Cerebellar cortex (tissue), 1 donor: ENCODE results near the gene RNFT2.
A peak's percentile ranks its signal among the peaks of the same experiment; 100 is the strongest.
"Not testable (repeated sequence)": the region's sequence is repeated elsewhere in the genome, so short reads cannot be mapped to it uniquely, and the experiment has no call there.

Source experiments
- DNase-seq: peaks from one replicate; pipeline ENCODE4 v3.0.0-alpha.2; 2015; ENCODE audit warnings: low spot score

Gene RNFT2

DNA sequence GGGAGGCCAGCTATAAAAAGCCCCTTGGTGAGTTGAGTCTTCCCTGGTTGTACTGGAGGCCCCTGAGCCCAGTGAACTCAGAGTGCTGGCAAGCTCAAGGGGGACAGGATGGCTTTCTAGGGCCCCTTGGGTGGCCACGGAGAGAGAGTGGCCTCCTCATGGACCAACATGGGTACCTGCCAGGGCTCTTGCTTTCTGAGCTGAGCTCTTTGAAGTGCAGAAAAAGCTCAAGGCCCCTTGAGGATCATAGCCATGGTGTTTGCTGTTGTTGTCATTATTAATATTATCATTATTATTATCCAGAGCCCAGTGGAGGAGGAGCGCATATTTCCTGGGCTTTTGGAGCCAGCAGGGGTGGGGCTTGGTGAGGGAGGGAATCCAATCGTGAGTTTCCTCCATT lies 6.7 kb downstream of the RNFT2 start:
- no peak for DNase-seq

DNA sequence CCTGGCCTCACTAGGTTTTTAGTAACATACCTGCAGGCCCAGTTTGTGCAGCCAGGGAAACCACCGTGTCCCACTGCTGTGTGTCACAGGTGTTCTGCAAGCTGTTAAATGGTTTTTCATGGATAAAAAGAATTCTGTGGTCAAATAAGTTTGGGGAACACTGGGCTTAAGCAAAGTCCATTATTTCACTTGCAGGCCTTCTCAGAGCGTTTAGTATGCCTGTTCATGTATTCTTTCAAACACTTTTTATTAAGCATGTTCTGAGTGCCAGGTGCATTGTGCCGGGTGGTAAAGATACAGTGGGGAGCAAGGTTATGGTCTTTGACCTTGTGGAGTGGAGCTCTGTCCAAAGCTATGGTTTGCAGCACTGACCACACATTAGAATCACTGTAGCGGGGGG lies 7.4 kb downstream of the RNFT2 start:
- no peak for DNase-seq

DNA sequence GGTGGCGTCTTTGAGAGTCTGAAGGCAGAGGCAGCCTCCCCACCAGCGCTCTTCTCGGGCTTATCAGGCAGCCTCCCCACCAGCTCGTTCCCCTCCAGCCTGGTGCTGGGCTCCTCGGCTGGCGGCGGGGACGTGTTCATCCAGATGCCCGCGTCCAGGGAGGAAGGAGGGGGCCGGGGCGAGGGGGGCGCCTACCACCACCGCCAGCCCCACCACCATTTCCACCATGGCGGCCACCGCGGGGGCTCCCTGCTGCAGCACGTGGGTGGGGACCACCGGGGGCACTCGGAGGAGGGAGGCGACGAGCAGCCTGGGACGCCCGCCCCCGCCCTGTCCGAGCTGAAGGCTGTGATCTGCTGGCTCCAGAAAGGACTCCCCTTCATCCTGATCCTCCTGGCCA lies 11.8 kb downstream of the RNFT2 start:
- DNase-seq, result no peak

DNA sequence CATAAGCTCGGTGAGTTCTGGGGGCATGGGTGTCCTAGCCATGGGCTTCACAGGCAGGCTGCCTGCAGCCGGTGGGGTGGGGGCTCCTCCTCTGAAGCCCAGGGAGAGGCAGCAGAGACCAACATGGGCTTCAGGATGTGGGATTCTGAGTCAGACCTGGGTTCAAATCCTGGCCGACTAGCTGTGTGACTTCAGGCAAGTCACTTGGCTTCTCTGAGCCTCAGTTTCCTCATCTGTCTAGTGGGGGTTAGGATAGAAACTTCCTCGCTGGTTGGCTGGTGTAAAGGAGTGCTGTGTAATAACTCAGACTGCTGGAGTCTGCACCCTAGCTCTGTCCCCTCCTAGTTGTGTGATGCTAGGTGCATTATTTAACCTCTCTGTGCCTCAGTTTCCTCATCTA lies 12.2 kb downstream of the RNFT2 start:
- DNase-seq, result no peak

DNA sequence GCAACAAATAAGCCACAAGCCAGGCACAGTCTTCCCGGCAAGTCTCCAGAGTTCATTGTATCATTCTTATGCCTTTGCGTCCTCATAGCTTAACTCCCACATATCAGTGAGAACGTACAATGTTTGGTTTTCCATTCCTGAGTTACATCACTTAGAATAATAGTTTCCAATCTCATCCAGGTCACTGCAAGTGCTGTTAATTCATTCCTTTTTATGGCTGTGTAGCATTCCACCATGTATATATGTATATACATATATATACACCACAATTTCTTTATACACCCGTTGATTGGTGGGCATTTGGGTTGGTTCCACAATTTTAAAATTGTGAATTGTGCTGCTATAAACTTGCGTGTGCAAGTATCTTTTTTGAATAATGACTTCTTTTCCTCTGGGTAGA lies 16.0 kb downstream of the RNFT2 start:
- not testable (repeated sequence) for DNase-seq

DNA sequence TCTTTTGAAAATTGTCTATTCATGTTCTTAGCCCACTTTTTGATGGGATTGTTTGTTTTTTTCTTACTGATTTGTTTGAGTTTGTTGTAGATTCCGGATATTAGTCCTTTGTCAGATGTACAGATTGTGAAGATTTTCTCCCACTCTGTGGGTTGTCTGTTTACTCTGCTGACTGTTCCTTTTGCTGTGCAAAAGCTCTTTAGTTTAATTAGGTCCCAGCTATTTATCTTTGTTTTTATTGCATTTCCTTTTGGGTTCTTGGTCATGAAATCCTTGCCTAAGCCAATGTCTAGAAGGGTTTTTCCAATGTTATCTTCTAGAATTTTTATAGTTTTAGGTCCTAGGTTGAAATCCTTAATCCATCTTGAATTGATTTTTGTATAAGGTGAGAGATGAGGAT lies 16.7 kb downstream of the RNFT2 start:
- not testable (repeated sequence) for DNase-seq

DNA sequence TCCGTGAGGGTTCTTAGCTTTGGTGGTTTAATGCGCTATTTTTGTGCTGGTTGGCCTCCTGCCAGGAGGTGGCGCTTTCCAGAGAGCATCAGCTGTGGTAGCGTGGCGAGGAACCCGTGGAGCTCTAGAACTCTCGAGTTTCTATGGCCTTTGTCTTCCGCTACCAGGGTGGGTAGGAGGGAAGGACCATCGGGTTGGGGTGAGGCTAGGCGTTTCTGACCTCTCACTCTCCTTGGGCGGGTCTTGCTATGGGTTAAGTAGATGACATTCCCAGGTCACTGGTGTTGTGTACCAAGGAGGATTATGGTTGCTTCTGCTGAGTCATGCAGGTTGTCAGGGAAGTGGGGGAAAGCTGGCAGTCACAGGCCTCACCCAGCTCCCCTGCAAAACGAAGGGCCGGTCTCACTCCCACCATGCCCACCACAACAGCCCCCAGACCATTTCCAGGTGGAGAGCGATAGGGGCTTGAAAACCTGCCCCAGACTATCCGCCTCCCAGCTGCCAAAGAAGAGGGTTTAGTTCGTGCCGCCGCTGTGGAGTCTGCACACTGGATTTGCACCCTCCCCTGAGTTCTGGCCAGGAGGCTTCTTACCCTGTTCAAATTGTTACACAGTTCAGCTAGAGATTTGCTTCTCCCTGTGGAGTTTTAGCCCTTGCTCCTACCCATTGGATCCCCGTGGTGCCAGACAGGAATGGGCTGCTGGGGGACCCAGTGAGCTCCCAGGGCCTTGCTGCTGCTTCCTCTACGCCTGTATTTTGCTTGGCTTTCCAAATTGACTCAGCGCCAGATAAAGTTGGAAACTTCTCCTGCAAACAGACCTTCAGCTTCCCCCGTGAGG lies 21.9 kb downstream of the RNFT2 start:
- DNase-seq, result no peak

DNA sequence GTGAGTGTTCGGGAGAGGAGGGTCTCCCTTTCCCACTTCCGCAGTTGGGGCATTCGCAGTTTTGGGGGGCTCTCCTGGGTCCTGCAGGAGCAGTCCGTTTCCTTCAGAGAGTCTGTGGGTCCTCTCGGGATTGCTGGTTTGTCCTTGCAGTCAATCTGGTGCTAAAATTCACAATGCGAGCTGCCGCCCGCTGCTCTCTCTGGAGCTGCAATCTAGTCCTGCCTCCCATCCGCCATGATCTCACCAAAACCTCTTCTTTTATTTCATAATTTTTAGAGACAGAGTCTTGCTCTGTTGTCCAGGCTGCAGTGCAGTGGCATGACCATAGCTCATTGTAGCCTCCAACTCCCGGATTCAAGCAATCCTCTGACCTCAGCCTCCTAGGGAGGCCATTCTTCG lies 22.5 kb downstream of the RNFT2 start:
- DNase-seq, result no peak

DNA sequence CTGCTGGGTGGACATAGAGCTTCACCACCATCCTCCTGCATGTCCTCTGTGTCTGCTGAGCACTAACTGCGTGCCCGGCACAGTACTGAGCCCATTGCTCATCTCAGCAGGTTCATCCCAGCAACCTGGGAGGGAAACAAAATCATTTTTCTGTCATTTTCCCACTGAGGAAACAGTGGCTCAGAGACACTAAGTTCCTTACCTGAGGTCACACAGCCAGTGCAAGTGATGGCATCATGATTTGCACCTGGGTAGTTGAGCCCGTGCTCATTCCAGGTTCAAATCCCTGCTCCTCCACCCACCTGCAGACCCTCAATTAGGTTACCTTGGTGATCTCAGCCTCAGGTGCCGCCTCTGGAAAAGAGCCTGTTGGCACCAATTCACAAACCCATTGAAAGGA lies 23.4 kb downstream of the RNFT2 start:
- no peak for DNase-seq

DNA sequence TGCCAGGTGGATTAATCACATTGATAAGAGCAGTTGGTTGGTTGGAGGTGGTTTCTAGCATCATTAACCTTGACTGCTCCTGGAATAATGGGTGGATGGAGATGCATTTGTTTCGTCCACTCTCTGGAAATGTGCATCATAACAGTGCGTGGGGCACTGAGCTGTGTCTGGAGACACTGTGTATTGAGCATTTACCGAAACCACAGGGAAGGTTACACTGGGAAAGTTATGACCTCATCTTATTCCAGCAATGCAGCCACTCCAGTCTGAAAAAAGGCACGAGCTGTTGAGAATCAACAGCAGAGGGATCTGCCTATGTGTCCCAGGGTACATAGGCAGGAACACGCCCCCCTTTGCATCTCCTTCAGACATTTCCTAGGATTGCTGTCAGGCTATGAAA lies 27.2 kb downstream of the RNFT2 start:
- DNase-seq, result no peak

DNA sequence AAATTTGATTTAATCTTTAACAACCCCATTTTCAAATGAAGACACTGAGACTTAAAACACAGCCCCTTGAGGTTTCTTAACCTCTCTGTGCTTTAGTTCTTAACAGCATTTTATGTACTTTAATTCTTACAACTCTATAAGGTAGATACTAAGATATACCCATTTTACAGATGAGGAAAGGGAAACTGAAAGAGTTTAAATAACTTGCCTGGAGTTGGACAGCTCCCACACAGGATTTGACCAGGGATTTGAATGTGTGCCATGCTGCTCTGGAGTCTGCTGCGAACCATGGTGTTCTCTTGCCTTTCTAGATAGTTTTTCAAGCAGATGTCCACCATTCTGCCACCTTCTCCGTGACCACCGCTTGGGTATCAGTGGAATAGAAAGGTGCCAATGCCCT lies 28.2 kb downstream of the RNFT2 start:
- DNase-seq, result no peak

DNA sequence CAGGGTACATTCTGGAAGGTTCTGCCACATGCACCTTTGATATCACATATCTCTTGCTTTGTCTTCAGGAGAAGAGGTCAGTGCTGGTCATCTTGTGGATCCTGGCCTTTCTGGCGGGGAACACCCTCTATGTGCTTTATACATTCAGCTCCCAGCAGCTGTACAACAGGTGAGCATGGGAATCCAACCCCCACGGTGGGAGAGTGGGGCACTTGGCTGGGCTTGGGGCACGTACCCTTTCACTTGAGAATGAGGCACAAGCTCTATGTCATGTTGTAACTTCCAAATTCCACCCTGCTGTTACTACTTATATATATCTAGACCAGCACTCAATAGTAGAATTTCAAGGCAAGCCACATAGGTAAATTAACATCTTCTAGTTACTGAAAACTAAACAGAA lies 28.6 kb downstream of the RNFT2 start:
- DNase-seq, result no peak

DNA sequence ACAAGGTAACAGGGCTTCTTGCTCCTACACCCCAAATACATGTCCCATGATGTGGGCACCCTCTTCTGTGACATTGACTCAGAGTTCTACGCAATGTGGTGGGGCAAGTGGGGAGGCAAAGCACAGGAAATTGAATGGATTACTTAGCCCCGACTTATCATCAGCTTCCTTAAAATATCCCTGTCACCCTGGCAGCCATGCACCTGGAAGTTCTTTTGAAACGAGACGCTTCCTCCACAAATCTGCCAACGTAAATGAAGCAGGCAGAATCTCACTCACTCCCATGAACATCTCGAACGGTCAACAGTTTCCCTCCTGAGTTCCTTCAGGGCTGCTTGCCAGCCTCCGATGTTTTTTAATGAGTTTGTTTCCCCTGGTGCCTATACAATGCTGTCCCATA lies 33.5 kb downstream of the RNFT2 start:
- no peak for DNase-seq

DNA sequence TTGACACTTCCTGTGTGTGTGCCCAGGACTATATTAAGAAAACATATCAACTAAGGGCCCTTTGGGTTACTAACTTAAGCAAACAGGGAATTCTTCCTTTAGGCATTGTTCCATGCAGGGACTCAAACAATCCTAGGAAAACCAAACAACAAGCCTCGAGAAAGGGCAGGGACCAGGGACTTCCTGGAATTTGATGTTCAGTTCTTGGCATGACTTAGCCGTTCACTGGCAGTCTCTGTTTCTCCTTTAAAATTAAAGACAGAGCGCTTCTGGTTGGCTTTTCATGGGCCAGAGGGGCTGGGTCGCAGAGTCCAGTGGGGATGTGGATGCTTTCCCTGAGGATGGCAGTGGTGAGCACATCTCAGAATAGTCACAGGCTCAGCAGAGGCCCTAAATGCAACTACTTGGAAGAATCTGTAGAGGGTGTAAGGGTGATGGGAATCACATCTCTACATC lies 35.2 kb downstream of the RNFT2 start:
- peak; percentile 27 for DNase-seq

DNA sequence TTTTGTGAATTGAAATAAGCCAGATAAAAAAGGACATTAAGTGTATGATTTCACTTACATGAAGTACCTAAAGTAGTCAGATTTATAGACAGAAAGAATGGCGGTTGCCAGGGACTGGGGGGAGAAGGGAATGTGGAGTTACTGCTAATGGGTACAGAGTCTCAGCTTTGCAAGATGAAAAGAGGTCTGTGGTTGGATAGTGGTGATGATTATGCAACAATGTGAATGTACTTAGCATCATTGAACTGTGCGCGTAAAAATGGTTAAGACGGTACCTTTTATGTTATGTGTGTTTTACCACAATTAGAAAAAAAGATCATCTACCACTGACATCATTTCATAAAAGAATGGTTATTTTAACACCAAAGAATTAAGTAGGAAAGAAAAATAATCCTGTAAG lies 35.9 kb downstream of the RNFT2 start:
- DNase-seq, result no peak

DNA sequence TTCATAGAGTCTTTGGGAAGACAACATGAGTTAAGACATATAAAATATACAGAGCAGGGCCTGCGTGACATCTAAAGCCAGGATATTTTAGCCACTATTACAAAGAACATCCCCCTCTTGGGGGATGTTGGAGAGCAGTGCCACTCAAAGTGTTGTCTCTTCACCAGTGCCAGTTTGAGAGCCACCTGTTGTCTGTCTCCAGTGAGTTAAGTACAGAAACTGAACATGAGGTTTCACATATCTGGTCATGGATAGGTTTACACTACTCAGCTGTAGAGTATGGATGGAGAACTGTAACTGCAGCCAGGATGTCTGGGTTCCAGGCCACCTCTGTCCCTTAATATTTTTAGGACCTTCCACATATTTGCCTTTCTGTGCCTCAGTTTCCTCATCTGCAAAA lies 39.1 kb downstream of the RNFT2 start:
- no peak for DNase-seq

DNA sequence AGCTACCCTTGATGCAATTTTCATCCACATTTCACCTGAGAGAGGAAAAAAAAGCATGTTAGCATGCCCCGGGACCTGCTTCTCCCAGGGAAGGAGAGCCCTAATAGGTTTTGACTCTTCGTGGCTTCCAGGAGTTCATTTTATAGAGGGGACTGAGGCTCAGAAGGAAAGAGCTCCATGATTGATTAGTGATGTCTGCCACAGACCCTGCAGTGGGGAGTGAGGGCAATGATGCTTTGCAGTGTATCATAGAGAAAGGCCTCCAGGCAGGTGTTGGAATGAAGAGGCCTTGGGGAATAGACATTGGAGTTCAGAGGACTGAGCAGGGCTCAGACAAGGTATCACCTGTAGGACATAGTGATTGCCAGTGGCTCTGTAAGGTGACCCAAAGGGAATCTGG lies 41.5 kb downstream of the RNFT2 start:
- DNase-seq, result no peak

DNA sequence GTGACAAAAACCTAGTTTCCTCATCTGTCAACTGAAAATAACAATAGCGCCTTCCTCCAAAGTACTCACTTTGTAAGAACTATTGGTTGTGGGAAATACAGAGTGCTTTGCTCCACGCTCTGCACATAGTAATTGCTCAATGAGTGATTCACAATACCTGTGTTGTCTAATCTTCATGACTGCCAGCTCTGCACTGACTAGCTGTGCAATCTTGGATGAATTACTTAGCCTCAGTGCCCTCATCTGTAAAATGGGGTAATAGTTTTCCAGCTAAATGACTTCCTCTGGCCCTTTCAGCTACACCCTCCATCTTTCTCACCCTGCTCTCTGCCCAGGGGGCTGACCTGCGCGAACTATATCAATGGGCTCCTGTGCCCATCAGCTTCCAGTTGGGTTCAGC lies 42.8 kb downstream of the RNFT2 start:
- no peak for DNase-seq

DNA sequence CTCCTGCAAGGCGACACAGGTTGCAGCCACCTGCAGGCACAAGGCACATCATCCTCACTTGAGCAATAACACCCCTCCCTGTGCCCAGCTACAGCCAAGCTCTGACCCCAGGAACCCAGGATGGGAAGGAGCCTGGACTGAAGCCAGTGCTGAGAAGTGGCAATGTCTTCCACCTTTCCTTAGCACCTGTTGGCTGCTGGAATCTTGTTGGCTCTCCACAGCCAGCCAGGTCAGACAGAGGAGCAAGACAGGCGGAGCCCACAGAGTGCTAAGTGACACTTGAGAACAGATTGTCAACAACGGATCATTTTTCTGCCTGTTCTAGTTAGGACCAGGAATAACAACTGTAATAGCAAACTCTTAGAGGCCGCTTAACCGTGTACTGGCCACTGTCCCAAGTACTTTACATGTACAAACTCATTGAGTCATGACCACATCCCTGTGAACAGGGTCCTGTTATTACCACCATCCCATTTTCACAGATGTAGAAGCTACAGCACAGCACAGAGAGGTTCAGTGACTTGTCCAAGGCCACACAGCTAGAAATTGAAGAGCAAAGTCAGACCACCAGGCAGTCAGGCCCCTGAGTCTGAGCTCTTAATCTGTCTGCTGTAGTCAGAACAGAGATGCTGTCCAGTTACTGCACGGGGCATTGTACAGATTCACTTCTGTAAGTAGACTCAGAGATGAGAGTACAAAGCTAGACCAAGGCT lies 45.6 kb downstream of the RNFT2 start:
- DNase-seq, result no peak

DNA sequence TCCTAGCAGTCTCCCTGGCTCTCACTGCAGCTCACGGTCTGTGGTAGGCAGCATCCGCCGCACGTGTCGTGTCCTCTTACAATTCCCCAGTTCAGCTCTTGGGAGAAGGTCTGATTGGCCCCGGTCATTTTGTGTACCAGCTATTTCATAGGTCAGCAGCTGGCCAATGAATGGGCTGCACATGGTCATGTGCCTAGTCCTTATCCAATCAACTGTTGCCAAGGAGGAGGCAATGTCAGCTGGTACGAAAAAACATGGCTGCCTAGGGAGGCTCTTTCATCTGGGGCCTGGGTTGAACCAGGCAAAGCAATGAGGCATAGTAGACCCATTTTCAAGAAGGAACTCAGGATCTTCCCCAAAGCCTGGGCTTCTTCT lies 46.1 kb downstream of the RNFT2 start:
- no peak for DNase-seq

DNA sequence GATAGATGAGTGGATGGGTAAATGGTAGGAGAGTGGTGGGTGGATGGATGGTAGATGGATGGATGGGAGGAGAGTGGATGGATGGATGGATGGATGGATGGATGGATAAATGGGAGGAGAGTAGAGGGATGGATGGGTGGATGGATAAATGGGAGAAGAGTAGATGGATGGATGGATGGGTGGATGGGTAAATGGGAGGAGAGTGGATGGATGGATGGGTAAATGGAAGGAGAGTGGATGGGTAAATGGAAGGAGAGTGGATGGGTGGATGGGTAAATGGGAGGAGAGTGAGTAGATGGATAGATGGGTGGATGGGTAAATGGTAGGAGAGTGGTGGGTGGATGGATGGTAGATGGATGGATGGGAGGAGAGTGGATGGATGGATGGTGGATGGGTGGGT lies 51.4 kb downstream of the RNFT2 start:
- DNase-seq, result not testable (repeated sequence)

DNA sequence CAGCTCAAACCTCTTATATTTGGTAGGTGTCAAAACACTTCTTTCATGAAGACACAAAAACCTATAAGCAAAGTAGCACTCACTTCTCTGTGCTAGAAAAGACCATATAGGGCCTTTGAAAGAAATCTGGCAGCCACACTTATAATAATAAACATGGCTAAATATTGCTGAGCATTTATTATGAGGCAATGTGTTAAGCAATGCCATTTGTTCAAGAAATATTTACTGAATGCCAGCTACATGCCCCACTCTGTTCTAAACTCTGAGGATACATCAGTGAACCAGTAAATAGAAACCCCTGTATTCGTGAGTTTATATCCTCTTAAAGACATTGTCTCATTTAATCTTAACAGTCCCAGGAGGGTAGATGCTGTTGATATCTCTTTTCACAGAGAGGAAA lies 52.0 kb downstream of the RNFT2 start:
- DNase-seq, result no peak

DNA sequence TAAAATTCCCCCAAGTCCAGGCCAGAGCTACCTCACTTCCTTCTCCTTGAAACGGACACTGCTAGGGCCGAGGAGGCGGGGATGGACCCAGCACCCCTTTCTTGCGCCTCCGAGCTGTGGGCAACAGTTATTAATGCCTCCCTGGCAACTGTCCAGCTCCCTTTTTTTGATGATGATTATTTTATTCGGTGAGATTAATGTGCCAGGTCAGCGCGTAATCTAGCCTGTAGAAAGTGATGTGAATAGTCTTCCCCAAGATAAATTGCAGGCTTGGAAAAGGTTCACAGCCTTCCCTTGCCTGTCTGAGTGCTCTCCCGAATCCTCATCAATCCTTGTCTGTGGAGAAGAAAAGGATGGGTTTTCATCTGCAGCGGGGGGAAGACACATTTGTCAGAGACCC lies 54.3 kb downstream of the RNFT2 start:
- DNase-seq, result no peak

DNA sequence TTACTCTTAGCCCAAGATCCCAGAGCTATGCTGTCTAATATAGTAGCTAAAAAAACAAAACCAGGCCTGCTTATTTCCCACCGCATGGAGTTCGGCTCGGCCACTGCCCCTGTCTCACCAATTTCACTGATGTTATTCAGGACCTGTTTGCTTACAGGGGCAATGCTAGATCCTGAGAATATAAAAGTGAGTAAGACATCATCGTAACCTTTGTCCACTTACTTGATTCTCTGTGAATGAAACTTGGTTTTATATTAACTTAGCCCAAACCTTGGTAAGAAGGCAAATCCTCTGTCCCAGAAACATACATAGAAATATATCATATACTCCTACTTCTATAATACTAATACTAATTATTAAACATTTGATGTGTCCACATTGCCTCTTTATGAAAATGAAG lies 56.6 kb downstream of the RNFT2 start:
- DNase-seq, result no peak
